NCI-H1694 (cell line): Measurements from ENCODE around the gene ELOB.
"Not testable (repeated sequence)": the region's sequence is repeated elsewhere in the genome, so short reads cannot be mapped to it uniquely, and the experiment has no call there.

Experiments used
- DNase-seq: peaks from one replicate; lab custom pipeline; 2025; lab: John Stamatoyannopoulos, UW

Gene ELOB

DNA sequence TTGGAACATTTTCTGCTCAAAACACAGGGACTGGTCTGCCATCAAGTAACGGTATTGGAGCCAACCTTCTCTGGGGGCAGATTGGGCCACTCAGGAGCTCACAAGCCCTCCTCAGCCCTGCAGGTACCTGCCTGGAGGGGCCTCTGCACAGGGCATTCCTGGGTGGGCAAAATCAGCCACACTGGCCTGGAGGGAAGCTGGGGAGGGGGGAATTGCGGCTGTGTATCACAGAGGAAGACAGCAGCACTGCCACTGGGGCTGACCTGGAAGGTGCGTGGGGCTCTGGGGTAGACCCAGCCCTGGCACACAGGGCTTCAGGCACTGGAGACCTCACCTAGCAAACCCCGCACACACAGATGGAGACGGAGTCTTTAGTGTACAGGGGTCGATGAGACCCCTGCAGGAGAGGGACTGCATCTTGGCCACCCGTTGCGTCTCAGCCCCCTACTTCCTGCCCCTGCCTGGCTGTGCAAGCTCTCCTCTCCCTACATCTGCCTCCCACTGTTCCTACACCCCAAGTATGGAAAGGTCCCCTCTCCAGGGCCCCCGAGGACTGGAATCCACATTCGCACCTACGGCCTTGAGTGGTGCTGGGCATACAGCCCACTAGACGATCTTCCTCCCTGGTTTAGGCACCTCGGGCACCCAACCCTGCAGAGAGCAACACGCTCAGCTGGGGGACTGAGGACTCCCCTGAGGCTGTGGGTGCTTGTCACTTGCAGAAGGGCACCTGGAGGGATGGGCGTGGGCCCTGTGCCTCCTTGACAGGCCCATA lies 31.8 kb downstream of the ELOB start:
- DNase-seq = no peak

DNA sequence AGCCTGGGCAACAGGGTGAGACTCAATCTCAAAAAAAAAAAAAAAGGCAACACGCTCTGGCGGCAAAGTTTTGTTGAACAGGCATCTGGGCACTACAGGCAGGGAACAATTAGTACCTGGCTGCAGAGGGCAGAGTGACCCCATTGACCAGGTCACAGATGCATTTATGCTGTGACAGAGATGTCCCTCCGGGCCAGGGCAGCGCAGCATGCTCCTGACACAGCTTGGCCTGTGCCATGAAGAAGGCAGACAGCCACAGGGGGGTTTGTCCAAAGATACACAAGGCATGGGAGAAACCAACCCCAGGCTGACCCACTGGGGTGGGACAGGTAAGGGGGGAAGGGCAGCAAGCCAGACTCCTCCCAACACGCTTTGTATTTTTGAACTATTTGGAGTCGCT lies 32.4 kb downstream of the ELOB start:
- DNase-seq = no peak

- DNase-seq = no peak
These were observed 33.9 kb downstream of the ELOB start for GRCh38 chr16:2743007-2743810.

- DNase-seq = no peak
These were observed 34.6 kb downstream of the ELOB start for GRCh38 chr16:2742323-2743006.

- DNase-seq = no peak
These were observed 35.9 kb downstream of the ELOB start for GRCh38 chr16:2741168-2741567.

DNA sequence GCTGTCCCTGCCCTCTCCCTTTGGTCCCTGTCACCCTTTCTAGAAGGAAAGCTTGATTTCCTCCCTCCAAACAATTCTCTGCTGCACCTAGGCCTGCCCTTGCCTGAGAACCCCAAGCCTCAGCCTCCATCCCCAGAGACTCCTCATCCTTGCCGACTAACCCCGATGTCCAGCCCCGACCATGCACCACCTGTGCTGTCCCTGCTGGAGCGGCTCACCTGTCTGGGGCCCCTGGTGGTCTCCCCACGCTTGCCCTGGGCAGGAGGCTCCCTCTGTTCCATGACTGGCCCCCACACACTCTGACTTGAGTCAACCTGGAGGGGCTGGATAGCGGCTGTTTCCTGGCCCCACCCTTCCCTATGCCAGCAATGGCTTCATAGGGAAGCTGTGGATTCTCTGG lies 36.6 kb downstream of the ELOB start:
- DNase-seq = no peak

DNA sequence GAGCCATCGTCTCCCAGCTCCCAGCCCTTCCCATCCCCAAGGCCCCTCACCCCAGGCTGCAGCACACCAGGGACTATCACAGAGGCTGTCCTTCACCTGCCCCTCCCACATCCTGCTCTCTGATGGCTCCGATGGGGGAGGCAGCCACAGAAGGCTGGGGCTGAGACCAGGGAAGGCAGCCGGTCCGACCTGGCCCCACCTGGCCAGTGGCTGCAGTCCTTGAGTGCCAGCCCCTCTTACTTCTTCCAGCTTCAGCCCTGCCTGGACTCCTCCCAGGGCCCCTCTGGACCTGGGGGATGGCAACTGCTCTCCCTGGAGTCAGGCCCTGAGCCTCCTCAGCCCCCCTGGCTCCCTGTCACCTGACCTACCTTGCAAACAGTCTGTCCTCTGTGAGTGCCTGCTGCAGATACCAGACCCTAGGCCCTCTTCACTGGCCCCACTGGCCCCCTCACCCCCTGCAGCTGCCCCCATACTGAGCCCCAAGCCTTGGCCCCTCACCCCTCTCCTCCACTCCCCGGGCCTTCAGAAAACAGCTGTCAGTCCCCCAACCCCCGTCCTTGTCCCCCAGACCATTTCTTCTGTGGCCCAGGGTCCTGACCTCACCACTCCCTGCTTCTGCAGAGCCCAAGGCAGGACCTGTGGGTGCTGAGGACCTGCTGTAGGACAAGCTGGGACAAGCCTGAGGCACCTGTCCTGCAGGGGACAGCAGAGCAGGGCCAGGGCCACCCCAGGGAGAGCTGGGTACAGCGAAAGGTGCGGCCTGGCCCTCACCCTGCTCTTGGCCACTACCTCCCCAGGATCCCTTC lies 37.3 kb downstream of the ELOB start:
- DNase-seq = no peak

GRCh38 chr16:2738615-2739014 lies 38.5 kb downstream of the ELOB start:
- DNase-seq = no peak

- no peak for DNase-seq
These were observed 39.1 kb downstream of the ELOB start for GRCh38 chr16:2737895-2738418.

DNA sequence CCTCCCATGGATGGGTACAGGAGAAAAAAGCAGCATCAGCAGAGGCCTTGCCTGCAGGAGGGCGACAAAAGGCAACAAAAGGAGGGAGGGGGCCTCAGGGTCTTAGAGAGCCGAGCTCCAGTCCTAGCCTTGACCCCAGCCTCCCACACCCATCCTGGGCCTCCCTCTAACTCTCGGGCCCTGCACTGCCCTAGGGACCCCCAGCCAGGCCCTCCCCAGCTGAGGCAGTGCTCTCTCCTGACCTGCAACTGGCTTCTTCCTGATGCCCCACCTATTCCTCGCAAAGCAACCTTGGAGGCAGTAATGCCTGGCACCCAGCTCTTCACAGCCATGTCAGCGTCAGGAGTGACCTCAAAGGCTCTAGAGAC lies 39.9 kb downstream of the ELOB start:
- no peak for DNase-seq

DNA sequence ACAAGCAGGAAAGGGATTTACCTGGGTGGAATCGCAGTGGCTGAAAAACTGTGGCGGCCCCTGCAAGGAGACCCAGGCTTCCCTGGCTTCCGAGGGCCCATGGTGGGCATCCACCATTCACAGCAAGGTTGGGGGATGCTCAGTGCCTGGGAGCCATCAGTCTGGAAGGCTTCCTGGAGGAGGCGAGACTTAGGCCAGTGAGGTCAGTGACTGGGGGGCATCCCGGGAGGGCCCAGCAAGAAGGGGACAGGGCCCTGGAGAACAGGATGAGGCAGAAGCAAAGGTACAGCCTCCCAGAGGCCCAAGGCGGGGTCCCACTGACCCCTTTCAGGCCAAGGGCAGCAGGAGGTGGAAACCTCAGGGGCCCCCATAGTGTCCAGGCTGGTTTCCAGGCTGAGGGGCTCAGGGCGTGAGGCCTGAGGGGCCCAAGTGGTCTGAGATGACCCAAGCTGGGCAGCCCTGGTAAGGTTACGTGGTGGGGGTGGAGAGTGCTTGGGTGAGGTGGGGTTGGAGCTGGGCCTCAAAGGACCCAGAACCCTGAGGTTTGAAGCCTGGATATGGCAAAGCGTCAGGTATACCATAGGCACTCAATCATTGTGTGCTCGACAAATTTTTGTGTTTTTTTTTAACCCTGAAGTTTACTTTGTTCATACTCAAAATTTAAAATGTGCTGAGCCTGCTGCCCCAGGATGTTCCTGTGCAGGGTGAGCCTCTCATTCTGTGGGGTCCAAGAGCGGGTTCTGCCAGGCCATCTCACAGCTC lies 40.4 kb downstream of the ELOB start:
- DNase-seq = no peak

DNA sequence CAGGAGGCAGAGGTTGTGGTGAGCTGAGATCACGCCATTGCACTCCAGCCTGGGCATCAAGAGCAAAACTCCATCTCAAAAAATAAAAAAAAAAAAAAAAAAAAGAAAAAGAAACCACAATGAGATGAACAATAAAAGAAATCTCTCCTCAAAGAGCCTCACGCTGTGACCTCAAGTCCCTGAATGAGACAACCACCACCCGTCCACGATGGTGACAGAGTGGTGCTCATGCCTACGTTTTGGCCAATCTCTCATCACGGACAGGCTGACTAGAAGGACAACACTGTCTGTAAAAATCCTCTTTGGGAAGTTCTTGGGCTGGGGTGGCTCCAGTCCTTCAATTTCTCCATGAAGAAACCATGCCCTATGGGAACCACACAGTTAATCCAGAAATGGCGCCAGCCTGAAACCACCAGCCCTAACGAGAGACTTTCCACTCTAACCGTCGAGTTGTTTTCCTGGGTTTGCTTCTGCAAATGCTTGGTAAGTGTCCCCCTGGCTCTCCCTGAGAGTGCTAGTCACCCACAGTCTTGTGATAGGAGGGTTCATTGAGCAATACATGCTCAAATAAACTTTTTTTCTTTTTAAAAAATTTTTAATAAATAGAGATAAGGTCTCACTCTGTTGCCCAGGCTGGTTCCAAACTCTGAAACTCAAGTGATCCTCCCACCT lies 42.1 kb downstream of the ELOB start:
- no peak for DNase-seq

DNA sequence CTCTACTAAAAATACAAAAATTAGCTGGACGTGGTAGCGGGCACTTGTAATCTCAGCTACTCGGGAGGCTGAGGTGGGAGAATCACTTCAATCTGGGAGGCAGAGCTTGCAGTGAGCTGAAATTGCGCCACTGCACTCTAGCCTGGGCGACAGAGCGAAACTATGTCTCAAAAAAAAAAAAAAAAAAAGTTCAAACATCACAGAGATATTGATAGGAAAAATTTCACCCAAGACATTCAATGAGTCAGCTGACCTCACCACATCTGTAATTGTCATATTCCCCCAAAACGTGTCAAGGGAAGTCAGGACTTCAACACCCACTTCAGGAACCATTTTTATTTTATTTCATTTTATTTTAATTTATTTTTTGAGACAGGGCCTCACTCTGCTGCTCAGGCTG lies 49.0 kb downstream of the ELOB start:
- DNase-seq = no peak

DNA sequence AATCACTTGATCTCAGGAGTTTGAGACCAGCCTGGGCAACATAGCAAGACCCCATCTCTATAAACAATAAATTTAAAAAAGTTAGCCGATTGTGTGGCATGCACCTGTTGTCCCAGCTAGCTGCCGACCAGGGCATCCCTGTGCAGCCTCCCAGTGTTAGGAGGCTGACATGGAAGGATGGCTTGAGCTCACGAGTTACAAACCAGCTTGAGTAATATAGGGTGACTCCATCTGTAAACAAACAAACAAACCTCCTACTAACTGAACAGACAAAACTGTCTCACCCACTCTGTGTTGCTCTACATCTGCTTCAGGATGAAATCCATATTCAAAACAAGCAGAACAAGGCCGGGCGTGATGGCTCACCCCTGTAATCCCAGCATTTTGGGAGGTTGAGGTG lies 50.2 kb downstream of the ELOB start:
- no peak for DNase-seq

DNA sequence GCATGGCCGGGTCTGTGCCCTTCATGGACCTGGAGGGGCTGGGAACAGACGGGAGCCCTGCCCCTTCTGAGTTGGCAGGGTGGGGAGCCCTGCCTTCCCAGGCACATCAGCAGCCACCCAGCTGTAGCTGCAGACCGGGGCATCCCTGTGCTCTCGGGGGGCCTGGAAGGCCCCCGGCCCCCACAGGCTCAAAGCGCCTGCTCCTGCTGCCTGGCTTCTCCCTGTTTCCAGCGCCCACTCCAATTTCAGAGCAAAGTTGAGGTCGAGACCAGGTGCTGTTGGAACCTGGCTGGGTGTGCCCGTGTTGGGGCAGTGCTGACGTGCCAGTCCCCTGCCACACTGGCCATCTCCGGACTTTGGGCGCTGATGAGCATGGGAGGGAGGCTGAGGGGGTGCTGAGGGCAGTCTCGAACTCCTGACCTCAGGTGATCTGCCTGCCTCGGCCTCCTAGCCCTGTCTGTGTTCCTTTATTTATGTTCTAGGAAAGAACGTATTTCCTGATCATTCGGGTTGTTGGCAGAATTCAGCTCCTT lies 52.2 kb downstream of the ELOB start:
- no peak for DNase-seq

DNA sequence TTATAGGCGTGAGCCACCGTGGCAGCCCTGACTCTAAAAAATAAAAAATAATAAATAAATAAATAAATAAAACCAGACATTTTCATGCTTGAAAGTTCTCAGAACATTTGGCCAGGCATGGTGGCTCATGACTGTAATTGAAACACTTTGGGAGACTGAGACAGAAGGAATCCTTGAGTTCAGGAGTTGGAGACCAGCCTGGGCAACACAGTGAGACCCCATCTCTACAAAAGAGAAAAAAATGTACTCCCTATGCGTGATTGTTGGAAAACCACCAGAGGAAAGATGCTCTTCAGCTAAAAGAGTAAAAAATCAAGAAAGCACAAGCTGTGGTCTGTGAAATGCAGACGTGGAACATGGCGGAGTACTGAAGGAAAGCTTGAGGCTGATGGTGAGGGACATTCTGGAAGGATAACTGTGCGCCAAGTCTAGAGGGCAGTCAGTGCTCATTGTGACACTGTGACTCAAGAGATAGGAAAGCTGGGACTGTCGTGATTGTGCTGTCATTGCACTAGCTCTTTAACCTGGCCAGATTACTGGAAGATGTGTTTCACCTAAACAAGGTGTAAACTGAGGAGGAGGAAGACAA lies 52.9 kb downstream of the ELOB start:
- no peak for DNase-seq

- not testable (repeated sequence) for DNase-seq
These were observed 55.4 kb downstream of the ELOB start for GRCh38 chr16:2721634-2722173.
